AG04449 (cell line): Measurements from ENCODE around the gene SLC9A6.

ENCODE experiments used
- CTCF ChIA-PET: fragments of 350-600 bp; formaldehyde crosslinking; extraction: SDS; loops from one replicate; lab custom pipeline; 2021; ENCODE audit warnings: antibody characterized with exemption; lab: Yijun Ruan, JAX
- POLR2A ChIA-PET: fragments of 400-600, 350-600 bp; formaldehyde crosslinking; extraction: SDS; loops from one replicate; lab custom pipeline; 2020; ENCODE audit warnings: antibody characterized with exemption, inconsistent platforms; lab: Yijun Ruan, JAX
- DNase-seq: peaks from one replicate; pipeline ENCODE4 v3.0.0-alpha.2; 2010; ENCODE audit warnings: low read depth, low spot score
- H3K4me3 ChIP-seq: 2 replicates; pipeline ENCODE4 v1.5.1; 2011; ENCODE audit warnings: low read depth, mild to moderate bottlenecking, control low read depth, low read length
- TF ChIP-seq, protein P1 (sequence below): IDR thresholded peaks from one replicate; pipeline ENCODE4 v1.5.1; 2011; ENCODE audit warnings: mild to moderate bottlenecking, moderate library complexity, low read length, control low read depth, inconsistent platforms; ENCODE audit not compliant: insufficient read depth; ENCODE audit errors: missing control alignments

Gene SLC9A6

GRCh38 chrX:135985157-135985972, at the start of gene SLC9A6:
TSS of gene SLC9A6 (plus strand) at chrX:135985435. CDS start at chrX:135985659, 224 bp downstream.
- no peak for DNase-seq
- ChIA-PET POLR2A (no interaction called here), CTCF (interaction anchor here (1.9 to 2.0 kb wide), 2 partner anchors 11 to 283 kb away, joined by 5 to 6 read pairs; partner anchors contain the start of gene MMGT1)
- TF ChIP-seq, protein P1, sequence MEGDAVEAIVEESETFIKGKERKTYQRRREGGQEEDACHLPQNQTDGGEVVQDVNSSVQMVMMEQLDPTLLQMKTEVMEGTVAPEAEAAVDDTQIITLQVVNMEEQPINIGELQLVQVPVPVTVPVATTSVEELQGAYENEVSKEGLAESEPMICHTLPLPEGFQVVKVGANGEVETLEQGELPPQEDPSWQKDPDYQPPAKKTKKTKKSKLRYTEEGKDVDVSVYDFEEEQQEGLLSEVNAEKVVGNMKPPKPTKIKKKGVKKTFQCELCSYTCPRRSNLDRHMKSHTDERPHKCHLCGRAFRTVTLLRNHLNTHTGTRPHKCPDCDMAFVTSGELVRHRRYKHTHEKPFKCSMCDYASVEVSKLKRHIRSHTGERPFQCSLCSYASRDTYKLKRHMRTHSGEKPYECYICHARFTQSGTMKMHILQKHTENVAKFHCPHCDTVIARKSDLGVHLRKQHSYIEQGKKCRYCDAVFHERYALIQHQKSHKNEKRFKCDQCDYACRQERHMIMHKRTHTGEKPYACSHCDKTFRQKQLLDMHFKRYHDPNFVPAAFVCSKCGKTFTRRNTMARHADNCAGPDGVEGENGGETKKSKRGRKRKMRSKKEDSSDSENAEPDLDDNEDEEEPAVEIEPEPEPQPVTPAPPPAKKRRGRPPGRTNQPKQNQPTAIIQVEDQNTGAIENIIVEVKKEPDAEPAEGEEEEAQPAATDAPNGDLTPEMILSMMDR: no peak
- peak within 1 kb of the TSS; percentile 73 for H3K4me3 ChIP-seq

DNA sequence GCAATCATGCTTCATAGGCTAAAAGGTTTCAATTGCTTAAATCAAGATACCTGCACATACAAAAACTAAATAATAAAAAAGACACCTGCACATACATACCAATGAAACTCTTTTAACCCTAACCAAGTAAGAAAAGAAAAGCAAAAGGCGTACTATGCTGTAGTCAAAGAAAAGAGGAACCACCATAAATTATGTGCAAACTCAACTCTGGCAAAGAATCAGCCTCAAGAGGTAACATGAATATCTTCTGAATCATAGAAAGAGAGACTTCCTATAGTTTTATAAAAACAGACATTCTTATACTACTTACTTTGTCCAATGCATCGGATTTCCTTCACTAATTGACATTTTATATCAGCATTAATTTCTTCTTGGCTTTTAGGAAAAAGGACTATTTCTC, 40.7 kb upstream of the SLC9A6 start:
- H3K4me3 ChIP-seq: no peak overlapping the region
- no peak for DNase-seq
- POLR2A ChIA-PET: no interaction called here
- TF ChIP-seq, protein P1: no peak
- CTCF ChIA-PET: no interaction called here

DNA sequence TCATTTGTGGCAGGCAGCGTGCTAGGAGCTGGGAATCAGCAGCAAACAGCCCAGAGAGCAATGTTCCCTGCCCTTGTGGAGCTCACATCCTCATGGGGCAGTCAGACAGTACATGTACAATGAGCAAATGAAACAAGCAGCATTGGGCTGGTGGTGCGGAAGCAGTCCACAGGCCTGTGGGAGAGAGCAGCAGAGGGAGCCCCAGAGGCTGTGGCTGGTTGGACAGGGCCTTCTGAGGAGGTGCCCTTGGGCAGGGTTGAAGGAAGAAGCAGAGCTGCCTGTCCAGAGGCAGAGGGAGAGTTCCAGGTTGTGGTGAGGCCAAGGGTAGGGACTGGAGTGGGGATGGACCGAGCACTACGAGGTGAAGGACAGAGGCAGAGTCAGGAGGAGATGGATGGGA, 33.9 kb upstream of the SLC9A6 start:
- no peak for DNase-seq
- TF ChIP-seq, protein P1: no peak
- no peak overlapping the region for H3K4me3 ChIP-seq
- CTCF ChIA-PET: no interaction called here
- POLR2A ChIA-PET: no interaction called here

GRCh38 chrX:135973025-135973547, 12.1 kb upstream of the SLC9A6 start:
- CTCF ChIA-PET: no interaction called here
- no peak for DNase-seq

GRCh38 chrX:135973548-135974278, 11.5 kb upstream of the SLC9A6 start, which contains the start of gene MMGT1:
TSS of gene MMGT1 (minus strand) at chrX:135973988. CDS start at chrX:135973675, 313 bp downstream.
- peak; percentile 37 for DNase-seq
- CTCF ChIA-PET: interaction anchor here (1.6 kb wide), 1 partner anchor 11 kb away, joined by 6 read pairs; the partner anchor contains the start of gene SLC9A6
- POLR2A ChIA-PET: interaction anchor here (0.7 to 1.2 kb wide), 2 partner anchors 11 to 22 kb away, joined by 3 read pairs; no protein-coding TSS in a partner anchor
- TF ChIP-seq, protein P1: no peak
- peak within 1 kb of the TSS; percentile 78 for H3K4me3 ChIP-seq

More at GRCh38 chrX:135973025-135973547, 12.1 kb upstream of the SLC9A6 start:
- POLR2A ChIA-PET: interaction anchor here (0.7 kb wide), 1 partner anchor 23 kb away, joined by 3 read pairs; no protein-coding TSS in a partner anchor
- TF ChIP-seq, protein P1: no peak
- H3K4me3 ChIP-seq: peak overlapping the region; percentile 78
